Testis (tissue), 2 donors: Measurements from ENCODE around the gene PROSER3.

Experiments
- POLR2A ChIP-seq: fragments of 450-650 bp; IDR thresholded peaks from one replicate; pipeline ENCODE4 v1.6.1; 2017; ENCODE audit warnings: antibody characterized with exemption, mild to moderate bottlenecking, moderate library complexity
- TF ChIP-seq, protein P1 (sequence below), 3 experiments: fragments of 450-650 bp in 2 of 3; fragments of 200-600 bp in 1 of 3; sonication (generic) in 1 of 3; IDR thresholded peaks; one replicate each; pipeline ENCODE4 v1.5.1; 2016 to 2019; ENCODE audit warnings: antibody characterized with exemption in 3 of 3, mild to moderate bottlenecking in 2 of 3, moderate library complexity in 1 of 3

DNA sequence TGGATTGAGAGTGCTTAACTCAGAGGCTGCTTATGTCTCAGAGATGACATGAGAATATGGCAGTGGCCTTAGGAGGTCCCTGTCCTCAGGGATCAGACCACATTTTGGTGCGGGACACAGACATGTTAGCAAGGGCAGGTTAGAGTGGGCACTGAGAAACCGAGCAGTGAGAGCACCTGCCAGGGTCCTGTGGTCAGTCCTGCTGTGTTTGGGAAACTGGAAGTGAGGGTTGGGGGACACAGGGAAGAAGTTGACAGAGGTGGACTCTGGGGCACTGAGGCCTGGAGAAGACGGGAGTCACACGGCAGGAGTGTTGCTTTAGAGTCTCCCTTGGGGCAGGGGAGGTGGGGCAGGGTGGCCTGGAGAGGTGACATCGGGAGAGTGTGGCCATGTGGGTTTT lies 23.1 kb upstream of the PROSER3 start:
- TF ChIP-seq, protein P1, sequence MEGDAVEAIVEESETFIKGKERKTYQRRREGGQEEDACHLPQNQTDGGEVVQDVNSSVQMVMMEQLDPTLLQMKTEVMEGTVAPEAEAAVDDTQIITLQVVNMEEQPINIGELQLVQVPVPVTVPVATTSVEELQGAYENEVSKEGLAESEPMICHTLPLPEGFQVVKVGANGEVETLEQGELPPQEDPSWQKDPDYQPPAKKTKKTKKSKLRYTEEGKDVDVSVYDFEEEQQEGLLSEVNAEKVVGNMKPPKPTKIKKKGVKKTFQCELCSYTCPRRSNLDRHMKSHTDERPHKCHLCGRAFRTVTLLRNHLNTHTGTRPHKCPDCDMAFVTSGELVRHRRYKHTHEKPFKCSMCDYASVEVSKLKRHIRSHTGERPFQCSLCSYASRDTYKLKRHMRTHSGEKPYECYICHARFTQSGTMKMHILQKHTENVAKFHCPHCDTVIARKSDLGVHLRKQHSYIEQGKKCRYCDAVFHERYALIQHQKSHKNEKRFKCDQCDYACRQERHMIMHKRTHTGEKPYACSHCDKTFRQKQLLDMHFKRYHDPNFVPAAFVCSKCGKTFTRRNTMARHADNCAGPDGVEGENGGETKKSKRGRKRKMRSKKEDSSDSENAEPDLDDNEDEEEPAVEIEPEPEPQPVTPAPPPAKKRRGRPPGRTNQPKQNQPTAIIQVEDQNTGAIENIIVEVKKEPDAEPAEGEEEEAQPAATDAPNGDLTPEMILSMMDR (IDR thresholded peaks at IDR 0.05) = no peak
- TF ChIP-seq POLR2A = no peak
